Measurements from ENCODE around the gene MRPL58. TPM values are rescaled to one million over a fixed set of nuclear protein-coding genes. Genes with fewer than 3 reads are reported as not detected.

Gene MRPL58
- 10 to 100 TPM in 1 of 2 donors, not detected in 1; 16.9 TPM for total RNA-seq

- ATAC-seq (peak; percentile 90), DNase-seq (peak; percentile 80 to 85 (median 82))
- Histone ChIP-seq H3K27ac (peak within 1 kb of the TSS; percentile 77 to 92 (median 92)), H3K4me1 (peaks cover 26% of the 10 kb centered on the region), H3K36me3 (replicated peaks in 1 of 2; ENCODE audit: insufficient read depth in 1 of 2, low read depth in 2 of 2) (no peaks in the 10 kb centered on the region), H3K27me3 (no peaks in the 10 kb centered on the region), H3K4me3 (peak within 1 kb of the TSS; percentile 45 to 88), H3K9me3 (no peaks in the 10 kb centered on the region)
- peak; percentile 46 to 80 (median 73) for TF ChIP-seq CTCF (IDR thresholded peaks at IDR 0.05)
- peak; percentile 38 to 74 (median 68) for TF ChIP-seq POLR2A (IDR thresholded peaks at IDR 0.05)
- intact Hi-C loops (cut with DNase I): loop anchor here (5.0 kb wide), 1 partner anchor 50 kb away; no protein-coding TSS in a partner anchor
- WGBS, 2 donors: 1 to 2% methylated on average over 11 to 61 of the region's 63 CpGs
Measured at GRCh38 chr17:75012346-75013091, at the start of gene MRPL58. MRPL58 (plus strand) TSS chr17:75012670; CDS start chr17:75012687, 17 bp downstream.

GRCh38 chr17:74963656-74964055 lies 48.8 kb upstream of the MRPL58 start:
- TF ChIP-seq POLR2A (IDR thresholded peaks at IDR 0.05) (no peak), CTCF (IDR thresholded peaks at IDR 0.05) (no peak)
- ATAC-seq (no peak), DNase-seq (no peak)
- WGBS, 2 donors: 70% methylated on average over 12 of the region's 12 CpGs; no CpG with 5 or more reads in 1 of the 2 donors
- intact Hi-C loops (cut with DNase I): loop anchor here (5.0 kb wide), 1 partner anchor 49 kb away; the partner anchor contains the start of gene MRPL58
- H3K27me3 ChIP-seq: no peaks in the 10 kb centered on the region
- peaks cover 29% of the 10 kb centered on the region for H3K4me1 ChIP-seq
- no peak overlapping the region for H3K27ac ChIP-seq
- no peak overlapping the region for H3K4me3 ChIP-seq
- no peaks in the 10 kb centered on the region for H3K9me3 ChIP-seq
- H3K36me3 ChIP-seq (replicated peaks in 1 of 2; ENCODE audit: insufficient read depth in 1 of 2, low read depth in 2 of 2): peaks cover 0 to 8% of the 10 kb centered on the region in 2 donors

GRCh38 chr17:74964246-74964761 lies 48.2 kb upstream of the MRPL58 start:
- H3K27me3 ChIP-seq: no peaks in the 10 kb centered on the region
- H3K4me1 ChIP-seq: peaks cover 35% of the 10 kb centered on the region
- intact Hi-C loops (cut with DNase I): loop anchor here (5.0 kb wide), 1 partner anchor 48 kb away; the partner anchor contains the start of gene MRPL58
- ATAC-seq: no peak
- 76 to 77% methylated on average over 5 to 12 of the region's 12 CpGs for WGBS, 2 donors
- TF ChIP-seq CTCF (IDR thresholded peaks at IDR 0.05) (no peak), POLR2A (IDR thresholded peaks at IDR 0.05) (no peak)
- H3K27ac ChIP-seq: no peak overlapping the region
- H3K36me3 ChIP-seq (replicated peaks in 1 of 2; ENCODE audit: insufficient read depth in 1 of 2, low read depth in 2 of 2): peaks cover 0 to 8% of the 10 kb centered on the region in 2 donors
- H3K4me3 ChIP-seq: no peak overlapping the region
- no peak for DNase-seq
- no peaks in the 10 kb centered on the region for H3K9me3 ChIP-seq

- intact Hi-C loops (cut with DNase I): loop anchor here (5.0 kb wide), 1 partner anchor 47 kb away; the partner anchor contains the start of gene MRPL58
- no peaks in the 10 kb centered on the region for H3K27me3 ChIP-seq
- no peak for TF ChIP-seq POLR2A (IDR thresholded peaks at IDR 0.05)
- TF ChIP-seq CTCF (IDR thresholded peaks at IDR 0.05): no peak
Measured at GRCh38 chr17:74964988-74965622, 47.4 kb upstream of the MRPL58 start.

More at GRCh38 chr17:74964988-74965622, 47.4 kb upstream of the MRPL58 start:
- Histone ChIP-seq H3K9me3 (no peaks in the 10 kb centered on the region), H3K27ac (no peak overlapping the region), H3K36me3 (replicated peaks in 1 of 2; ENCODE audit: insufficient read depth in 1 of 2, low read depth in 2 of 2) (peaks cover 0 to 4% of the 10 kb centered on the region in 2 donors), H3K4me3 (no peak overlapping the region), H3K4me1 (peaks cover 43% of the 10 kb centered on the region)
- no peak for ATAC-seq
- no peak for DNase-seq
- WGBS, 2 donors: 62 to 69% methylated on average over 10 to 12 of the region's 14 CpGs

Data from body of pancreas (tissue), 4 donors.